GM12864 (cell line): ENCODE measurements around the gene KLK13.

Source experiments
- DNase-seq: peaks from one replicate; pipeline ENCODE4 v3.0.0-alpha.2; 2011; ENCODE audit warnings: low read depth
- H3K4me3 ChIP-seq: 2 replicates; pipeline ENCODE4 v1.5.1; 2011; ENCODE audit warnings: mild to moderate bottlenecking, low read depth, low read length, control low read depth
- TF ChIP-seq, protein P1 (sequence below): IDR thresholded peaks from 2 replicates; pipeline ENCODE4 v1.5.1; 2011; ENCODE audit warnings: low read depth, mild to moderate bottlenecking, moderate library complexity, low read length, control low read depth, inconsistent platforms; ENCODE audit errors: missing control alignments

Gene KLK13, protein sequence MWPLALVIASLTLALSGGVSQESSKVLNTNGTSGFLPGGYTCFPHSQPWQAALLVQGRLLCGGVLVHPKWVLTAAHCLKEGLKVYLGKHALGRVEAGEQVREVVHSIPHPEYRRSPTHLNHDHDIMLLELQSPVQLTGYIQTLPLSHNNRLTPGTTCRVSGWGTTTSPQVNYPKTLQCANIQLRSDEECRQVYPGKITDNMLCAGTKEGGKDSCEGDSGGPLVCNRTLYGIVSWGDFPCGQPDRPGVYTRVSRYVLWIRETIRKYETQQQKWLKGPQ

DNA sequence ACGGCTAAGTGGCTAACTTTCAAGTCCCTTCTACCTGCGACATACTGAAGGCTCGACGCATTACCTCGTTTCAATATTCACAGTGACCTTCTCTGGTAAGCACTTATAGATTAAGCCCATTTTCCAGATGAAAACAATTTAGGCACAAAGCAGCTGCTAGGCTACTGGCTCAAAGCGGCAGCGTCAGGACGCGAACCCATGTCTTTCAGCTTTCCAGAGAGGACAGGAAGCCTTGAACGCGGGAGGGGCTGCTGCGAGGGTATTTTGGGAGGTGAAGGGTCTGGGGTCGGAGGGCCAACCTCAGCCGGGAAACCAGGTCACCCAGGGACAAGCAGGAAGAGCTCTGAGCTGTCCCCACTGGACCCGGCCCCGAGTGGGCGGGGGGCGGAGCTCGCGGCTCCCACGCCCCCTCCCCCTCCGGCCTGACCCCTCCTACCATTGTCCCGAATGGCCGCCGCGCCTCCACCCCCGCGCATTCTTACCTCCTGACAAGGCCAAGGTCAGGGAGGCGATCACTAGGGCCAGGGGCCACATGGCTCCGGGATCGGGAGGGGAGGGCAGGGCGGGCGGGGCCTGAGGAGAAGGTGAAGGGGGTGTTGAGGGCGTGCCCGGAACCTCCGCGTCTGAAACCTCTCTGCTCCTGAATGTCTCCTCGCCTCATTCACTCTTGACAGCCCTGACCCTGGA lies at the start of gene KLK13:
Gene KLK13 (minus strand): TSS at position 559 of the 687 bp plus-strand sequence. CDS start 25 bp downstream, at position 534.
- TF ChIP-seq, protein P1, sequence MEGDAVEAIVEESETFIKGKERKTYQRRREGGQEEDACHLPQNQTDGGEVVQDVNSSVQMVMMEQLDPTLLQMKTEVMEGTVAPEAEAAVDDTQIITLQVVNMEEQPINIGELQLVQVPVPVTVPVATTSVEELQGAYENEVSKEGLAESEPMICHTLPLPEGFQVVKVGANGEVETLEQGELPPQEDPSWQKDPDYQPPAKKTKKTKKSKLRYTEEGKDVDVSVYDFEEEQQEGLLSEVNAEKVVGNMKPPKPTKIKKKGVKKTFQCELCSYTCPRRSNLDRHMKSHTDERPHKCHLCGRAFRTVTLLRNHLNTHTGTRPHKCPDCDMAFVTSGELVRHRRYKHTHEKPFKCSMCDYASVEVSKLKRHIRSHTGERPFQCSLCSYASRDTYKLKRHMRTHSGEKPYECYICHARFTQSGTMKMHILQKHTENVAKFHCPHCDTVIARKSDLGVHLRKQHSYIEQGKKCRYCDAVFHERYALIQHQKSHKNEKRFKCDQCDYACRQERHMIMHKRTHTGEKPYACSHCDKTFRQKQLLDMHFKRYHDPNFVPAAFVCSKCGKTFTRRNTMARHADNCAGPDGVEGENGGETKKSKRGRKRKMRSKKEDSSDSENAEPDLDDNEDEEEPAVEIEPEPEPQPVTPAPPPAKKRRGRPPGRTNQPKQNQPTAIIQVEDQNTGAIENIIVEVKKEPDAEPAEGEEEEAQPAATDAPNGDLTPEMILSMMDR = no peak
- no peak within 1 kb of the TSS for H3K4me3 ChIP-seq
- DNase-seq = no peak

DNA sequence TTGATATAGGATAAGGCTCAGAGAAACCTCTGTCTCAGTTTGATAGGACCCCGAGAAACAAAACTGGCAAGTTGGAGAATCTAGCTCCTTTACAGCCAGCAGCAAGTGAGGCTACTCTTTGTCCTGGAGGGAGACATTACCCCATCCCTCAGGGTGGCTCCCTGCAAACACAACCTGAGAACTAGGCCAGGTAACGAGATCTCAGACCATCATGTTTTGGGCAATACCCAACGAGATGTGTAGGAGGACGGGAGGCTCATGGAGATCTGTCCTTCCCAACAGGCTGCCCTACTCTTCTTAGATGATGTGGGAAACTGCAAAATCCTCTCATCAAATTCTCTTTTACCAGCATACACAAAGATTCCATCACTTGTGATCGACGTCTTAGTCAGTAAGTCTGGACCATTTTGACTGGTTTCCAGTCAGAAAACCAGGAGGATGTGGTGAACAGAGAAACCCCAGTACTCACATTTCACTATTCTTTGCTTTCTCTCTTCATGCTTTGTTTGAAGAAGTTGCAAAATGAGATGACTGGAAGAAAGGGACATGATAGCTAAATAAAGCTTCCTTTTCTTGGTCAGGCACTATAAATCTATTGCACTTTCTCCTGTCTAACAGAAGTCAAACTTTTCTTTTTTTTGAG lies 49.3 kb upstream of the KLK13 start:
- H3K4me3 ChIP-seq = no peak overlapping the region
- DNase-seq = no peak
- TF ChIP-seq, protein P1 = no peak

- no peak overlapping the region for H3K4me3 ChIP-seq
- DNase-seq = no peak
- TF ChIP-seq, protein P1 = no peak
These were observed 46.7 kb upstream of the KLK13 start for GRCh38 chr19:51111606-51112005.

DNA sequence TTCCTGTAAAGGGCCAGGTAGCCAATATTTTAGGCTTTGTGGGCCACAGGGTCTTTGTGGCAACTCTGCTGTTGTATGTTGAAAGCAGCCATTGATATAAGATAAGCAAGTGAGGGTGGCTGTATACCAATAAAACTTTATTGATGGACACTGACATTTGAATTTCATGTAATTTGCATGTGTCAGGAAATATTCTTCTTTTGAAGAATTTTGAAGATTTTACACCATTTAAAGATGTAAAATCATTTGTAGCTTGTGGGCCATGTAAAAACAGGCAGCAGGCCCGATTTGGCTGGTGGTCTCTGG lies 45.7 kb upstream of the KLK13 start:
- H3K4me3 ChIP-seq = no peak overlapping the region
- TF ChIP-seq, protein P1 = no peak
- DNase-seq = no peak

DNA sequence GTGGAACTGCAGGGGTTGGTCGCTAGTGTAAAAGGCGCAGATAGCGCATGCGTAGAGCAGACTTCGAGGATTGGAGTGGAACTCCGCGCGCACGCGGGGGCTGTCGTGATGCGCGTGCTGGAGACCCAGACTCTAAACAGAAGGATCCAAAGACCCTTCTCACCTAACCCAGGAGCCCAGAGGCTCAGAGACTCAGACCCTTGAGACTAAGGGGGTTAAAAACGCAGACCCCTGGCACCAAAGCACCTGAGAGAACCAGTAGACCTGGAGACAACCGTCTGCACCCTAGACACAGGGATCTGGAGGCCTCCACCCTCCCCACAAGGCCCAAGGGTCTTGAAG lies 43.9 kb upstream of the KLK13 start:
- TF ChIP-seq, protein P1 = no peak
- no peak for DNase-seq
- H3K4me3 ChIP-seq = peak overlapping the region; percentile 54

- TF ChIP-seq, protein P1 = no peak
- H3K4me3 ChIP-seq = peak within 1 kb of the TSS; percentile 96
- peak; percentile 99 for DNase-seq
These were observed 43.3 kb upstream of the KLK13 start, which contains the start of gene CTU1 for GRCh38 chr19:51108066-51108804. Gene CTU1, minus strand, starts transcription at chr19:51108409. Its CDS starts 3,840 bp downstream, at chr19:51104569.
